A549 (cell line): ENCODE data around the gene ACOXL. TPM values are rescaled to one million over a fixed set of nuclear protein-coding genes. Genes with fewer than 3 reads are reported as not detected.

Experiments
- ATAC-seq, 2 experiments: fragments of 200-7000 bp in 1 of 2; fragments of >200 bp in 1 of 2; cut with Nextera tagmentation in 1 of 2; cut with Tn5 transposase in 1 of 2; 3 replicates each; pipeline versions ENCODE4 v1.8.0 to v1.9.1; 2018 to 2020; ENCODE audit warnings: mild to moderate bottlenecking in 1 of 2, moderate library complexity in 1 of 2
- CTCF ChIA-PET: fragments of 300-600 bp; sonication (Branson Sonifier 250); formaldehyde crosslinking; extraction: SDS; loops from one replicate; lab custom pipeline; 2021; ENCODE audit warnings: antibody characterized with exemption, inconsistent platforms; lab: Yijun Ruan, JAX
- POLR2A ChIA-PET: fragments of 350-600 bp; formaldehyde crosslinking; extraction: SDS; loops from one replicate; lab custom pipeline; 2021; ENCODE audit warnings: antibody characterized with exemption, inconsistent platforms; lab: Yijun Ruan, JAX
- DNase-seq, 2 experiments: peaks; one replicate each; pipeline versions ENCODE4 v3.0.0 to v3.0.0-alpha.2; 2011 to 2016; ENCODE audit warnings: low read depth in 1 of 2, low spot score in 1 of 2
- FAIRE-seq: peaks from 2 replicates; lab custom pipeline; 2011; peaks lifted over from hg19 to GRCh38; lab: Jason Lieb, UNC
- H3K27ac ChIP-seq, 2 experiments: fragments of >200 bp; sonication (Bioruptor Twin); formaldehyde crosslinking; 3 replicates each; pipeline ENCODE4 v1.5.1; 2016 to 2017
- H3K4me1 ChIP-seq: fragments of >200 bp; sonication (Bioruptor Twin); formaldehyde crosslinking; 3 replicates; pipeline ENCODE4 v1.6.1; 2016
- H3K4me2 ChIP-seq: fragments of >200 bp; sonication (Bioruptor Twin); formaldehyde crosslinking; 3 replicates; pipeline ENCODE4 v1.6.1; 2016
- H3K4me3 ChIP-seq: fragments of >200 bp; sonication (Bioruptor Twin); formaldehyde crosslinking; 3 replicates; pipeline ENCODE4 v1.5.1; 2016
- H3K9me3 ChIP-seq: fragments of >200 bp; sonication (Bioruptor Twin); formaldehyde crosslinking; 3 replicates; pipeline ENCODE4 v1.6.1; 2016
- CBX8 ChIP-seq: fragments of 200-600 bp; sonication (generic); IDR thresholded peaks from 2 replicates; pipeline ENCODE4 v1.6.1; 2016
- CEBPB ChIP-seq, 2 experiments: fragments of >200 bp in 1 of 2; sonication (Bioruptor Twin) in 1 of 2; formaldehyde crosslinking in 1 of 2; IDR thresholded peaks; 2 replicates each; pipeline ENCODE4 v1.6.1; 2012 to 2016
- CHD2 ChIP-seq: fragments of 150-350 bp; IDR thresholded peaks from 2 replicates; pipeline ENCODE4 v1.6.1; 2014; ENCODE audit warnings: low read length; ENCODE audit not compliant: partially characterized antibody
- CHD4 ChIP-seq: fragments of 200-600 bp; sonication (generic); IDR thresholded peaks from 2 replicates; pipeline ENCODE4 v1.6.1; 2016; ENCODE audit warnings: antibody characterized with exemption, mild to moderate bottlenecking, borderline replicate concordance
- EHMT2 ChIP-seq: fragments of 200-600 bp; sonication (generic); IDR thresholded peaks from 2 replicates; pipeline ENCODE4 v1.6.1; 2016; ENCODE audit warnings: antibody characterized with exemption, low read depth, mild to moderate bottlenecking, moderate library complexity
- EP300 ChIP-seq, 2 experiments: fragments of >200 bp; sonication (Bioruptor Twin); formaldehyde crosslinking; IDR thresholded peaks; 2 replicates in 1 of 2; 3 replicates in 1 of 2; pipeline ENCODE4 v1.6.1; 2016 to 2017
- HDAC2 ChIP-seq: fragments of 200-600 bp; sonication (generic); IDR thresholded peaks from 2 replicates; pipeline ENCODE4 v1.6.1; 2016
- HEYL ChIP-seq: fragments of 250-450 bp; sonication (Bioruptor Pico); IDR thresholded peaks from 2 replicates; pipeline ENCODE4 v1.8.0; 2021; ENCODE audit warnings: mild to moderate bottlenecking, moderate library complexity
- HOXA7 ChIP-seq: fragments of 250-450 bp; sonication (Bioruptor Pico); IDR thresholded peaks from 2 replicates; pipeline ENCODE4 v1.5.0; 2020; ENCODE audit warnings: mild to moderate bottlenecking, moderate library complexity
- HOXB13 ChIP-seq: fragments of 250-450 bp; sonication (Bioruptor Pico); IDR thresholded peaks from 2 replicates; pipeline ENCODE4 v1.5.0; 2020; ENCODE audit warnings: low read depth, mild to moderate bottlenecking, moderate library complexity
- HOXB5 ChIP-seq: fragments of 250-450 bp; sonication (Bioruptor Pico); IDR thresholded peaks from 2 replicates; pipeline ENCODE4 v1.5.0; 2020; ENCODE audit warnings: mild to moderate bottlenecking, moderate library complexity
- JUN ChIP-seq, 2 experiments: fragments of >200 bp; sonication (Bioruptor Twin); formaldehyde crosslinking; IDR thresholded peaks; 2 replicates in 1 of 2; 3 replicates in 1 of 2; pipeline ENCODE4 v1.6.1; 2016 to 2017
- KDM5A ChIP-seq: fragments of 200-600 bp; sonication (generic); IDR thresholded peaks from 2 replicates; pipeline ENCODE4 v1.6.1; 2016; ENCODE audit warnings: antibody characterized with exemption, mild to moderate bottlenecking
- MYC ChIP-seq: IDR thresholded peaks from 2 replicates; pipeline ENCODE4 v1.6.1; 2012; ENCODE audit warnings: mild to moderate bottlenecking, inconsistent platforms, low read length, improper control_type of control experiment, borderline replicate concordance
- NPAS2 ChIP-seq: fragments of 250-450 bp; sonication (Bioruptor Pico); IDR thresholded peaks from 2 replicates; pipeline ENCODE4 v1.8.0; 2022; ENCODE audit warnings: mild to moderate bottlenecking, moderate library complexity, borderline replicate concordance
- NR3C1 ChIP-seq: fragments of >200 bp; sonication (Bioruptor Twin); formaldehyde crosslinking; IDR thresholded peaks from 3 replicates; pipeline ENCODE4 v1.6.1; 2017
- PHF8 ChIP-seq: fragments of 200-600 bp; sonication (generic); IDR thresholded peaks from 2 replicates; pipeline ENCODE4 v1.6.1; 2016; ENCODE audit warnings: low read depth, mild to moderate bottlenecking, antibody characterized with exemption, moderate library complexity, borderline replicate concordance
- POLR2AphosphoS2 ChIP-seq: conservative IDR thresholded peaks from 2 replicates; pipeline ENCODE4 v1.6.1; 2012; ENCODE audit warnings: low read length, improper control_type of control experiment, inconsistent platforms
- RARB ChIP-seq: fragments of 250-450 bp; sonication (Bioruptor Pico); IDR thresholded peaks from 2 replicates; pipeline ENCODE4 v1.8.0; 2021; ENCODE audit warnings: mild to moderate bottlenecking, moderate library complexity
- RFX5 ChIP-seq: fragments of 450-650 bp; IDR thresholded peaks from 2 replicates; pipeline ENCODE4 v1.7.1; 2014; ENCODE audit warnings: antibody characterized with exemption, mild to moderate bottlenecking, moderate library complexity
- TFCP2L1 ChIP-seq: fragments of 250-450 bp; sonication (Bioruptor Pico); IDR thresholded peaks from 2 replicates; pipeline ENCODE4 v1.5.0; 2021; ENCODE audit warnings: mild to moderate bottlenecking
- ZC3H11A ChIP-seq: fragments of 450-650 bp; IDR thresholded peaks from 2 replicates; pipeline ENCODE4 v1.6.1; 2014; ENCODE audit warnings: antibody characterized with exemption, mild to moderate bottlenecking
- ZNF302 ChIP-seq: fragments of 250-450 bp; sonication (Bioruptor Pico); IDR thresholded peaks from 2 replicates; pipeline ENCODE4 v1.9.0; 2021; ENCODE audit warnings: inconsistent platforms, mild to moderate bottlenecking, moderate library complexity
- WGBS: methylation state at CpG from one replicate; pipeline ENCODE4 v1.1.6; 2017; ENCODE audit errors: missing lambda C conversion rate; 5-methylcytosine and 5-hydroxymethylcytosine counted together
- polyA plus RNA-seq, 4 experiments: library from polyadenylated mRNA; depleted of rRNA in 3 of 4; stranded (reverse); fragments of >200 nt; fragmentation: RNase III in 1 of 4; extraction: RNeasy Plus Mini Kit Qiagen cat#74134 plus additional on column Dnase treatment in 1 of 4; gene quantifications; 2 replicates in 3 of 4; 3 replicates in 1 of 4; pipeline ENCODE4 v1.2.3, GENCODE V29; 2011 to 2017
- TF ChIP-seq, protein P1 (sequence below): fragments of 450-650 bp; IDR thresholded peaks from 2 replicates; pipeline ENCODE4 v1.6.1; 2014; ENCODE audit warnings: antibody characterized with exemption
- TF ChIP-seq, protein P2 (sequence below): fragments of 150-350 bp; IDR thresholded peaks from 2 replicates; pipeline ENCODE4 v1.6.1; 2014; ENCODE audit warnings: low read depth, mild to moderate bottlenecking, low read length
- TF ChIP-seq, protein P3 (sequence below): fragments of 250-450 bp; sonication (Bioruptor Pico); IDR thresholded peaks from 2 replicates; pipeline ENCODE4 v1.5.0; 2021; ENCODE audit warnings: mild to moderate bottlenecking, moderate library complexity, borderline replicate concordance
- TF ChIP-seq, protein P4 (sequence below): fragments of >200 bp; sonication (Bioruptor Twin); formaldehyde crosslinking; IDR thresholded peaks from 3 replicates; pipeline ENCODE4 v1.5.1; 2016

The ACOXL gene
- polyA plus RNA-seq, 2 of the 4 experiments (the other 2 are of a cell fraction), result not detected

DNA sequence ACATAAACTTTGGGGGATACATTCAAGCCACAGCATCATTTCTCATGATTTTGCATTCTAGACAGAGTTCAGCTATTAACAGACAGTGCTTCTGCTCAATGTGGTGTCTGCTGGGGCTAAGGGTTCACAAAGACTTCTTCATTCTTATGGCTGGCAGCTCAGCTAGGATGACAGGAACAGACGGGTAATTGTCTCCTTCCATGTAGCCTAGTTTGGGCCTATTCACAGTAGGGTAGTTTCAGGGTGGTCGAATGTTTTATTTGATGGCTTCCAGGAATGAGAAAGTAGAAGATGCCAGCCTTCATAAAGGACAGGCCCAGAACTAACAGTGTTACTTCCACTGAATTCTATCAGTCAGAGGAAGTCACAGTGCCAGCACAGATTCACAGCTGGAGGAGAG, 362.3 kb downstream of the ACOXL start:
- H3K9me3 ChIP-seq, result no peaks in the 10 kb centered on the region
- DNase-seq (no peak), FAIRE-seq (no peak), ATAC-seq (no peak)
- no peak overlapping the region for H3K4me2 ChIP-seq
- CTCF ChIA-PET, result interaction anchor here (0.5 kb wide), 1 partner anchor 757 kb away, joined by 3 read pairs; no protein-coding TSS in a partner anchor
- no peaks in the 10 kb centered on the region for H3K4me1 ChIP-seq
- no peak overlapping the region for H3K4me3 ChIP-seq
- WGBS, result 58% methylated on average over 2 of the region's 2 CpGs
- TF ChIP-seq MYC (no peak), HOXB5 (CRISPR knock-in tag) (no peak), NPAS2 (CRISPR knock-in tag) (no peak), EHMT2 (no peak), TFCP2L1 (CRISPR knock-in tag) (no peak), KDM5A (no peak), EP300 (IDR thresholded peaks at IDR 0.05) (no peak), HOXB13 (no peak), CEBPB (IDR thresholded peaks at IDR 0.05) (no peak), RFX5 (no peak), HEYL (CRISPR knock-in tag) (no peak), HDAC2 (no peak), ZNF302 (CRISPR knock-in tag) (no peak)
- TF ChIP-seq, protein P1, sequence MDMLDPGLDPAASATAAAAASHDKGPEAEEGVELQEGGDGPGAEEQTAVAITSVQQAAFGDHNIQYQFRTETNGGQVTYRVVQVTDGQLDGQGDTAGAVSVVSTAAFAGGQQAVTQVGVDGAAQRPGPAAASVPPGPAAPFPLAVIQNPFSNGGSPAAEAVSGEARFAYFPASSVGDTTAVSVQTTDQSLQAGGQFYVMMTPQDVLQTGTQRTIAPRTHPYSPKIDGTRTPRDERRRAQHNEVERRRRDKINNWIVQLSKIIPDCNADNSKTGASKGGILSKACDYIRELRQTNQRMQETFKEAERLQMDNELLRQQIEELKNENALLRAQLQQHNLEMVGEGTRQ, result no peak
- TF ChIP-seq, protein P2, sequence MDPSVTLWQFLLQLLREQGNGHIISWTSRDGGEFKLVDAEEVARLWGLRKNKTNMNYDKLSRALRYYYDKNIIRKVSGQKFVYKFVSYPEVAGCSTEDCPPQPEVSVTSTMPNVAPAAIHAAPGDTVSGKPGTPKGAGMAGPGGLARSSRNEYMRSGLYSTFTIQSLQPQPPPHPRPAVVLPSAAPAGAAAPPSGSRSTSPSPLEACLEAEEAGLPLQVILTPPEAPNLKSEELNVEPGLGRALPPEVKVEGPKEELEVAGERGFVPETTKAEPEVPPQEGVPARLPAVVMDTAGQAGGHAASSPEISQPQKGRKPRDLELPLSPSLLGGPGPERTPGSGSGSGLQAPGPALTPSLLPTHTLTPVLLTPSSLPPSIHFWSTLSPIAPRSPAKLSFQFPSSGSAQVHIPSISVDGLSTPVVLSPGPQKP, result no peak
- no peak overlapping the region for H3K27ac ChIP-seq
- POLR2A ChIA-PET, result no interaction called here

DNA sequence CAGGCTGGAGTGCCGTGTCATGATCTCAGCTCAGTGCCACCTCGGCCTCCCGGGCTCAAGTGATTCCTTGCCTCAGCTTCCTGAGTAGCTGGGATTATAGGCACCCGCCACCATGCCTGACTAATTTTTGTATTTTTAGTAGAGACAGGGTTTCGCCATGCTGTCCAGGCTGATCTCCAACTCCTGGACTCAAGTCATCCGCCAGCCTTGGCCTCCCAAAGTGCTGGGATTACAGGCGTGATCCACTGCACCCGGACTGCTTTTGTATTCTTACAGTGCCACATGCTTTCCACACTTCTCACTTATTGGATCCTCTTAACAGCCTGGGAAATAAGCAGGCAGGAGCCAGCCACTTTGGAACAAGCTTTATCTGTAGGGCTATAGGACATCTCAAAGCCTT, 363.1 kb downstream of the ACOXL start:
- no peak for FAIRE-seq

More for the DNA sequence above, 363.1 kb downstream of the ACOXL start:
- Histone ChIP-seq H3K27ac (no peak overlapping the region), H3K9me3 (no peaks in the 10 kb centered on the region), H3K4me1 (no peaks in the 10 kb centered on the region), H3K4me3 (no peak overlapping the region), H3K4me2 (no peak overlapping the region)
- DNase-seq, result no peak
- no peak for ATAC-seq
- ChIA-PET CTCF (interaction anchor here (1.0 to 1.5 kb wide), 2 partner anchors 10 to 12 kb away, joined by 3 read pairs; no protein-coding TSS in a partner anchor), POLR2A (interaction anchor here (0.7 kb wide), 1 partner anchor 25 kb away, joined by 3 read pairs; the partner anchor contains the start of gene BCL2L11)
- TF ChIP-seq HOXB13 (no peak), CBX8 (no peak), HOXB5 (CRISPR knock-in tag) (no peak), PHF8 (no peak), HOXA7 (CRISPR knock-in tag) (no peak), JUN (IDR thresholded peaks at IDR 0.05) (no peak), CEBPB (IDR thresholded peaks at IDR 0.05) (no peak), RARB (CRISPR knock-in tag) (no peak), ZC3H11A (no peak), NR3C1 (no peak), HEYL (CRISPR knock-in tag) (no peak), CHD4 (no peak), CHD2 (no peak), TFCP2L1 (CRISPR knock-in tag) (no peak), POLR2AphosphoS2 (no peak)
- TF ChIP-seq, protein P3, sequence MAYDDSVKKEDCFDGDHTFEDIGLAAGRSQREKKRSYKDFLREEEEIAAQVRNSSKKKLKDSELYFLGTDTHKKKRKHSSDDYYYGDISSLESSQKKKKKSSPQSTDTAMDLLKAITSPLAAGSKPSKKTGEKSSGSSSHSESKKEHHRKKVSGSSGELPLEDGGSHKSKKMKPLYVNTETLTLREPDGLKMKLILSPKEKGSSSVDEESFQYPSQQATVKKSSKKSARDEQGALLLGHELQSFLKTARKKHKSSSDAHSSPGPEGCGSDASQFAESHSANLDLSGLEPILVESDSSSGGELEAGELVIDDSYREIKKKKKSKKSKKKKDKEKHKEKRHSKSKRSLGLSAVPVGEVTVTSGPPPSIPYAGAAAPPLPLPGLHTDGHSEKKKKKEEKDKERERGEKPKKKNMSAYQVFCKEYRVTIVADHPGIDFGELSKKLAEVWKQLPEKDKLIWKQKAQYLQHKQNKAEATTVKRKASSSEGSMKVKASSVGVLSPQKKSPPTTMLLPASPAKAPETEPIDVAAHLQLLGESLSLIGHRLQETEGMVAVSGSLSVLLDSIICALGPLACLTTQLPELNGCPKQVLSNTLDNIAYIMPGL (CRISPR knock-in tag), result no peak
- TF ChIP-seq, protein P2, result no peak
- TF ChIP-seq, protein P4, sequence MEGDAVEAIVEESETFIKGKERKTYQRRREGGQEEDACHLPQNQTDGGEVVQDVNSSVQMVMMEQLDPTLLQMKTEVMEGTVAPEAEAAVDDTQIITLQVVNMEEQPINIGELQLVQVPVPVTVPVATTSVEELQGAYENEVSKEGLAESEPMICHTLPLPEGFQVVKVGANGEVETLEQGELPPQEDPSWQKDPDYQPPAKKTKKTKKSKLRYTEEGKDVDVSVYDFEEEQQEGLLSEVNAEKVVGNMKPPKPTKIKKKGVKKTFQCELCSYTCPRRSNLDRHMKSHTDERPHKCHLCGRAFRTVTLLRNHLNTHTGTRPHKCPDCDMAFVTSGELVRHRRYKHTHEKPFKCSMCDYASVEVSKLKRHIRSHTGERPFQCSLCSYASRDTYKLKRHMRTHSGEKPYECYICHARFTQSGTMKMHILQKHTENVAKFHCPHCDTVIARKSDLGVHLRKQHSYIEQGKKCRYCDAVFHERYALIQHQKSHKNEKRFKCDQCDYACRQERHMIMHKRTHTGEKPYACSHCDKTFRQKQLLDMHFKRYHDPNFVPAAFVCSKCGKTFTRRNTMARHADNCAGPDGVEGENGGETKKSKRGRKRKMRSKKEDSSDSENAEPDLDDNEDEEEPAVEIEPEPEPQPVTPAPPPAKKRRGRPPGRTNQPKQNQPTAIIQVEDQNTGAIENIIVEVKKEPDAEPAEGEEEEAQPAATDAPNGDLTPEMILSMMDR, result no peak
- WGBS, result 78% methylated on average over 8 of the region's 8 CpGs
